HG03521 (cell line): ENCODE measurements around the gene LPAR1.
A peak's percentile ranks its signal among the peaks of the same experiment; 100 is the strongest.
"Not testable (repeated sequence)": the region's sequence is repeated elsewhere in the genome, so short reads cannot be mapped to it uniquely, and the experiment has no call there.

Experiments
- ATAC-seq: cut with Tn5 transposase; IDR thresholded peaks from one replicate; pipeline ENCODE4 v1.9.1; 2021; ENCODE audit warnings: mild to moderate bottlenecking, moderate library complexity; ENCODE audit not compliant: unreplicated experiment

Gene LPAR1

GRCh38 chr9:110890416-110890815, 147.9 kb downstream of the LPAR1 start:
- no peak for ATAC-seq

- no peak for ATAC-seq
Measured at GRCh38 chr9:110887276-110887675, 151.0 kb downstream of the LPAR1 start.

- ATAC-seq: no peak
Measured at GRCh38 chr9:110886832-110887231, 151.4 kb downstream of the LPAR1 start.

GRCh38 chr9:110880189-110880588, 158.1 kb downstream of the LPAR1 start:
- no peak for ATAC-seq

- no peak for ATAC-seq
Measured at GRCh38 chr9:110877374-110877773, 160.9 kb downstream of the LPAR1 start.

- ATAC-seq: no peak
Measured at GRCh38 chr9:110876929-110877328, 161.3 kb downstream of the LPAR1 start.

- peak; percentile 95 for ATAC-seq
Measured at GRCh38 chr9:110874963-110875674, 163.2 kb downstream of the LPAR1 start.

- ATAC-seq: no peak
Measured at GRCh38 chr9:110872920-110873319, 165.3 kb downstream of the LPAR1 start.

GRCh38 chr9:110871736-110872135, 166.5 kb downstream of the LPAR1 start:
- ATAC-seq: no peak

- no peak for ATAC-seq
Measured at GRCh38 chr9:110869931-110870330, 168.3 kb downstream of the LPAR1 start.

GRCh38 chr9:110864011-110864410, 174.3 kb downstream of the LPAR1 start:
- ATAC-seq: no peak

GRCh38 chr9:110861370-110862110, 176.7 kb downstream of the LPAR1 start:
- not testable (repeated sequence) for ATAC-seq

- ATAC-seq: no peak
Measured at GRCh38 chr9:110856772-110857171, 181.5 kb downstream of the LPAR1 start.

- no peak for ATAC-seq
Measured at GRCh38 chr9:110850401-110851135, 187.7 kb downstream of the LPAR1 start.

- no peak for ATAC-seq
Measured at GRCh38 chr9:110847671-110848070, 190.6 kb downstream of the LPAR1 start.

GRCh38 chr9:110846215-110846614, 192.1 kb downstream of the LPAR1 start:
- ATAC-seq: no peak

- no peak for ATAC-seq
Measured at GRCh38 chr9:110844121-110844520, 194.1 kb downstream of the LPAR1 start.

GRCh38 chr9:110842986-110843385, 195.3 kb downstream of the LPAR1 start:
- ATAC-seq: no peak

- ATAC-seq: no peak
Measured at GRCh38 chr9:110842169-110842568, 196.1 kb downstream of the LPAR1 start.

- ATAC-seq: no peak
Measured at GRCh38 chr9:110837401-110838005, 200.8 kb downstream of the LPAR1 start.

- ATAC-seq: no peak
Measured at GRCh38 chr9:110835859-110836271, 202.4 kb downstream of the LPAR1 start.
